Measurements from ENCODE around the gene EDNRB.
"Not testable (repeated sequence)": the region's sequence is repeated elsewhere in the genome, so short reads cannot be mapped to it uniquely, and the experiment has no call there.

The EDNRB gene

DNA sequence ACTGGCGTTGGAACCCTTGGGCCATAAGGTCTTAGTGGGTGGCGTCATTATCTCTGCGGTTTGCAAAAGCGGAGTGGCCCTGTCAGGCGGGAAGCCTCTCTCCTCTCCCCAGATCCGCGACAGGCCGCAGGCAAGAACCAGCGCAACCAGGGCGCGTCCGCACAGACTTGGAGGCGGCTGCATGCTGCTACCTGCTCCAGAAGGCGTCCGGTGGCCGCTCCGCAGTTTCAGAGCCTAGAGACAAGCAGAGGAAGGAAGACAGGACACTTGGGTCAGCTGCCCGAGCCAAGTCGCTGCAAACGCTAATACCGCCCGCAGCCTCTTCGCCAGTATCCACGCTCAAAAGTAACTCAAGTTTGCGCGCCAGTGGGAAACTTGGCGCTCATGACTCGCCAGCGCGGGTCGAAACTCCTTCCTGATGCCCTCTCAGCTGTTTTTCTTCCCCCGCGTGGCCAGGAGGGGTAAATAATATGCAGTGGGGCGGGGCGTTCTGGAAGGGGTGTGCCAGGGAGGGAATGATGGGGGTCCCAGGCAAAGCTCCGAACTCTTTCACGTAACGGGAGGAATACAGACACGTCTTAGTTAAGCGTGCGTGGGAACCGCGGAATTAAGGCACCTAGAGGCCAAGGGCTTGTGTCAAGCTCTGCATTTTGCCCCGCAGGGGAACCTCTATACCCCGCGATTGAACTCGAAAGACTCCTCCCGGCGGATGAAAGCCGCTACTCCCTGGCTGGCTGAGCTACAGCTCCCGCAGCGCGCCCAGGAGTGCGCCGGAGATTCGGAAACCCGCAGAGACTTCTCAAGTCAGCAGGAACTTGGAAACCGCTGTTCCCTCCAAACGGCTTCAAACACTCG is at the start of gene EDNRB:
Gene EDNRB (minus strand): TSS at position 441 of the 855 bp plus-strand sequence. CDS start 258 bp downstream, at position 183.
- no peak for DNase-seq (ENCODE audit: low spot score)
- TF ChIP-seq, protein P1, sequence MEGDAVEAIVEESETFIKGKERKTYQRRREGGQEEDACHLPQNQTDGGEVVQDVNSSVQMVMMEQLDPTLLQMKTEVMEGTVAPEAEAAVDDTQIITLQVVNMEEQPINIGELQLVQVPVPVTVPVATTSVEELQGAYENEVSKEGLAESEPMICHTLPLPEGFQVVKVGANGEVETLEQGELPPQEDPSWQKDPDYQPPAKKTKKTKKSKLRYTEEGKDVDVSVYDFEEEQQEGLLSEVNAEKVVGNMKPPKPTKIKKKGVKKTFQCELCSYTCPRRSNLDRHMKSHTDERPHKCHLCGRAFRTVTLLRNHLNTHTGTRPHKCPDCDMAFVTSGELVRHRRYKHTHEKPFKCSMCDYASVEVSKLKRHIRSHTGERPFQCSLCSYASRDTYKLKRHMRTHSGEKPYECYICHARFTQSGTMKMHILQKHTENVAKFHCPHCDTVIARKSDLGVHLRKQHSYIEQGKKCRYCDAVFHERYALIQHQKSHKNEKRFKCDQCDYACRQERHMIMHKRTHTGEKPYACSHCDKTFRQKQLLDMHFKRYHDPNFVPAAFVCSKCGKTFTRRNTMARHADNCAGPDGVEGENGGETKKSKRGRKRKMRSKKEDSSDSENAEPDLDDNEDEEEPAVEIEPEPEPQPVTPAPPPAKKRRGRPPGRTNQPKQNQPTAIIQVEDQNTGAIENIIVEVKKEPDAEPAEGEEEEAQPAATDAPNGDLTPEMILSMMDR (IDR thresholded peaks at IDR 0.05; ENCODE audit: extremely low read depth, missing control alignments) = no peak

DNA sequence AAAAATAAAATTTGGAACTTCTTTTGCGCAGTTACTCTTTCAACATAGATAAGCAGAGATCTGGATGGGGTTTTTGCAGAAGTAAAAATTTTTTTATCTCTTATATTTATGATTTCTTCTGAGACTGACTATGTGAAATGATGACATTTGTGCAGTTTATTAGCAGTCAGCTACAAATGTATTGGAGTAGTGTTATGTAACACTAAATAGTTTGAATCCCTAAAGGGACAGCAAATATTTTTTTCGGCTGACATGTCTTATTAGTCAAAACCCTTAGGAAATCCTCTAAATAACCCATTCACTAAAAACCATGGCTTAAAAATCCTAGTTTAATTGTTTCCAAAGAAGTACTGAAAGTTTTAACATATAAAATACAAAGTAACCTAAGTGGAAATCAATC is 48.0 kb upstream of the EDNRB start:
- no peak for DNase-seq (ENCODE audit: low spot score)
- TF ChIP-seq, protein P1 (IDR thresholded peaks at IDR 0.05; ENCODE audit: extremely low read depth, missing control alignments) = no peak

DNA sequence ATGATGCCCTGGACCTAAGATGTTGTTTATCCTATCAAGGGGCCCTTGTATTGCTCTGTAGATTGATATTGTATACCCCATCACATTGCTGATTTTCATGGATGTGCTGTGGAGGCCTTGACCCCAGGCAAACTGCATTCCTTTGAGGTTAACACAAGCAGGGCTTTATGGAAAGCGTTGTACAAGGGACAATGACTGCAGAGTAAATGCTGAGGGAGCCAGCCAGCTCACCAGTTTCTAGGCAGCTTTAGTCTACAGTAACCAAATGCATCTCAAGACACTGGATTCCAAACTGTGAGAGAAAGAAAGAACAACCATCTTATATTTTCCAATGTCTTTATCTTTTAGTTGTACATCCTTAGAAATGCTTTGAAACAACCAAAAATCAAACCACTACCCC is 34.1 kb upstream of the EDNRB start:
- TF ChIP-seq, protein P1 (IDR thresholded peaks at IDR 0.05; ENCODE audit: extremely low read depth, missing control alignments) = no peak
- no peak for DNase-seq (ENCODE audit: low spot score)

DNA sequence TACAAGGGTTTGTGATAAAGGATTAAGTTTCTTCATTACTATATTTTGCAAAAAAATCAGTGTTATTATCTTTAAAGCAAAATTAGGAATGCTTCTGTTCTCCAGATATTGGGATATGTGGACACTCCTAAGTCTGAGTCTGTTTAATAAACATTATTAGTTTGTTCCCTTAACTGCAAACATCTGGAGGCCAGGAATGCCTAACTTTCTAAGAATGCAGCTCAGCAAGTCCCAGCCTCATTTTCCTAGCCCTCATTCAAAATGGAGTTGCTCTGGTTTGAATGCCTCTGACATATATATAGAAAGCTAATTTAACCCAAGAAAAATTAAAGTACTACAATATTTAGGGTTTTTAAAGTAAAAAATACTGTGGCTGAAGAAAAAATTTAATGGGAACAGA is 33.6 kb upstream of the EDNRB start:
- DNase-seq (ENCODE audit: low spot score) = no peak
- TF ChIP-seq, protein P1 (IDR thresholded peaks at IDR 0.05; ENCODE audit: extremely low read depth, missing control alignments) = no peak

DNA sequence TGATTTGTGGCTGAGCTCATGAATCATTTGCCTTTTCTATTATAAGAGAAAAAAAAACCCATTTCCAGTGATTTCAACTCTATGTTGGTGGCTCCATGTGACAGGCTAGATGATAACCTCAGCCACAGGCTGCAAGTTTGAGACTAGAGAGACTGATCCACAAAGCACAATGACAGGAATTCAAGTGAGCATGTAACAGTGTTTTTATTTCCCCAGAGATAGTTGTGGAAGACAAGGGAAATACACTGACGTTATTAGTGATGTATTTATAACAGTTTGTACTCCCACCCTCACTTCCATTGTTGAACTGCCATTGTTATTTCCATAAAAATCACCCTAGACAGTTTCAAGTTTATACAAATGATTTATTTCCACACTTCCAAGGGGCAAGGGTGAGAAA is 27.9 kb upstream of the EDNRB start:
- DNase-seq (ENCODE audit: low spot score) = no peak
- TF ChIP-seq, protein P1 (IDR thresholded peaks at IDR 0.05; ENCODE audit: extremely low read depth, missing control alignments) = no peak

DNA sequence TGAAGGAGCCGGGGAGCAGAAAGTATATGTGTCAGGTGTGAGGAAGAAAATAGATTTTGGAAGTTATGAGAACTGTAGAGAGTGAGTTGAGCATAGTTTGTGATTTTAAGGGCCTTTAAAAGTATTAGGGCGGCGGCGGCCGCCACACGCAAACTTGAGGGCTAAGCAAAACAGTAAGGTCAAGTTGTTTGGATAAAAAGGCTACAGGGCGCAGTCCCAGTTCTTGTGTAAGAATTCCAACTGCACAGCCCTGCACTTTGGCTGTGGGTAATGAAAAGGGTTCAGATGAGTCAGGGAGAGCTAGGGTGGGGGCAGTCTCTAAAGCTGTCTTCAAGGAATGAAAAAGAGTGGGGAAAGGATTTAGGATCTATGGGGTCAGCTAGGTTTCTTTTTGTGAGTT is 16.4 kb upstream of the EDNRB start:
- not testable (repeated sequence) for DNase-seq (ENCODE audit: low spot score)

DNA sequence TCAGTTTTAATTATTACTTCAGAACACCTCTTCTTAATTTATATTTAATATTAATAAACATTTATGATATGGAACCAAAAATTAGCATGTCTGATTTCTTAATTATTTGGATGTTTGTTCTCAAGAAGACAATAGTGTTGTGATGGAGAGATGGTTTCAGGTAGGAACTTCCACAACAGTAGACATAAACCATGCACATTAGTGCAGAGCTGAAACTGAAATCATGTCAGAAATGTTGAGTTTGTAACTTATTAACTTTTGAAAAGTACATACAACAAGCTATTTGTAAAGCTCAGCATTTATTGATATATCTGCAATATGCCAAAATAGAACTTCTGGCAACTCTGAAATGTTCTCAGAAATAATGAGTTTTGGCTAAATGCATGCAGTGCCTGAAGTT is 11.8 kb upstream of the EDNRB start:
- TF ChIP-seq, protein P1 (IDR thresholded peaks at IDR 0.05; ENCODE audit: extremely low read depth, missing control alignments) = no peak
- DNase-seq (ENCODE audit: low spot score) = no peak

DNA sequence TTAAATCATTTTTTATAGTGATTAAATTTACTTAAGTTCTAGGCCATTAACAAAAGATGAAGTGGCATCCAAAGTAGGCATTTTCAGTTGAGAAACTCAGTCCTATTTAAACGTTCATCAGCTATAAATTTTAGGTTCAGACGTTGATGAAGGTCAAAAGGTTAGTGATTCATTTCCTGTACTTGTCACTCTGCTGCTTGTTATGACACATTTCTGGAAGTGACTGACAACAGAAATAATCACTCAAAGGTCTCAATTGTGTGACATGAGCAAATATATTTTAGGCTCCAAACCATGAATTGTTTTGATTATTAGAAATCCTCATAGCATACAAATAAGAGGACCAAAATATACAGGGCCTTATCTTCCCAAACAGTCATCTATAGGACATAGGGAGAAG is 10.3 kb upstream of the EDNRB start:
- peak; percentile 42 for DNase-seq (ENCODE audit: low spot score)
- TF ChIP-seq, protein P1 (IDR thresholded peaks at IDR 0.05; ENCODE audit: extremely low read depth, missing control alignments) = no peak

Data from GM20000 (cell line).